H9 (cell line): ENCODE measurements around the gene STC2. TPM values are rescaled to one million over a fixed set of nuclear protein-coding genes. Genes with fewer than 3 reads are reported as not detected.

ENCODE experiments used
- DNase-seq: peaks from one replicate; pipeline ENCODE4 v3.0.0-alpha.2; 2017
- H2AFZ ChIP-seq: one replicate; pipeline ENCODE4 v1.6.1; 2013; ENCODE audit warnings: mild to moderate bottlenecking, low read length, control low read depth, moderate library complexity
- H2AK5ac ChIP-seq: 2 replicates; pipeline ENCODE4 v1.6.1; 2013; ENCODE audit warnings: low read length, control low read depth, mixed read lengths; ENCODE audit not compliant: insufficient read length
- H2BK120ac ChIP-seq: one replicate; pipeline ENCODE4 v1.6.1; 2013; ENCODE audit warnings: low read depth, mild to moderate bottlenecking, low read length, control low read depth, inconsistent platforms; ENCODE audit not compliant: poor library complexity, severe bottlenecking
- H2BK12ac ChIP-seq: 2 replicates; pipeline ENCODE4 v1.6.1; 2013; ENCODE audit warnings: low read length, control low read depth, mixed read lengths, low read depth; ENCODE audit not compliant: insufficient read length
- H2BK15ac ChIP-seq: 2 replicates; pipeline ENCODE4 v1.6.1; 2013; ENCODE audit warnings: low read depth, low read length, control low read depth
- H2BK20ac ChIP-seq: one replicate; pipeline ENCODE4 v1.6.1; 2013; ENCODE audit warnings: low read depth, mild to moderate bottlenecking, low read length, control low read depth, inconsistent platforms; ENCODE audit not compliant: poor library complexity, severe bottlenecking
- H2BK5ac ChIP-seq: 2 replicates; pipeline ENCODE4 v1.6.1; 2013; ENCODE audit warnings: low read length, control low read depth, mixed read lengths; ENCODE audit not compliant: insufficient read length
- H3K14ac ChIP-seq: 2 replicates; pipeline ENCODE4 v1.6.1; 2013; ENCODE audit warnings: low read length, control low read depth; ENCODE audit not compliant: insufficient read depth
- H3K18ac ChIP-seq: 2 replicates; pipeline ENCODE4 v1.6.1; 2013; ENCODE audit warnings: low read depth, mild to moderate bottlenecking, mixed read lengths, low read length, control low read depth; ENCODE audit not compliant: insufficient read length
- H3K23ac ChIP-seq: 2 replicates; pipeline ENCODE4 v1.6.1; 2013; ENCODE audit warnings: low read length, control low read depth, mixed read lengths, low read depth; ENCODE audit not compliant: insufficient read length
- H3K23me2 ChIP-seq: 2 replicates; pipeline ENCODE4 v1.6.1; 2013; ENCODE audit warnings: low read depth, mild to moderate bottlenecking, mixed read lengths, low read length, control low read depth; ENCODE audit not compliant: insufficient read length, poor library complexity, severe bottlenecking
- H3K27ac ChIP-seq: 2 replicates; pipeline ENCODE4 v1.5.1; 2013; ENCODE audit warnings: low read length, control low read depth, mixed read lengths, low read depth; ENCODE audit not compliant: insufficient read length
- H3K27me3 ChIP-seq: 2 replicates; pipeline ENCODE4 v1.6.1; 2013; ENCODE audit warnings: low read length, control low read depth, inconsistent platforms; ENCODE audit not compliant: insufficient read depth
- H3K4ac ChIP-seq: 2 replicates; pipeline ENCODE4 v1.6.1; 2013; ENCODE audit warnings: low read depth, mild to moderate bottlenecking, control low read depth, inconsistent platforms, low read length, moderate library complexity
- H3K4me1 ChIP-seq: 2 replicates; pipeline ENCODE4 v1.6.1; 2013; ENCODE audit warnings: low read length, control low read depth, inconsistent platforms; ENCODE audit not compliant: insufficient read depth
- H3K4me2 ChIP-seq: 2 replicates; pipeline ENCODE4 v1.6.1; 2013; ENCODE audit warnings: low read length, control low read depth, mixed read lengths; ENCODE audit not compliant: insufficient read length, insufficient read depth
- H3K56ac ChIP-seq: 2 replicates; pipeline ENCODE4 v1.6.1; 2013; ENCODE audit warnings: low read depth, mild to moderate bottlenecking, mixed read lengths, low read length, control low read depth; ENCODE audit not compliant: insufficient read length
- H3K79me1 ChIP-seq: 2 replicates; pipeline ENCODE4 v1.6.1; 2013; ENCODE audit warnings: low read depth, mild to moderate bottlenecking, moderate library complexity, low read length, control low read depth, inconsistent platforms; ENCODE audit not compliant: insufficient read depth, poor library complexity, severe bottlenecking
- H3K79me2 ChIP-seq: 2 replicates; pipeline ENCODE4 v1.6.1; 2013; ENCODE audit warnings: low read length, control low read depth, inconsistent platforms; ENCODE audit not compliant: insufficient read depth
- H3K9ac ChIP-seq: 2 replicates; pipeline ENCODE4 v1.6.1; 2013; ENCODE audit warnings: low read length, control low read depth, mixed read lengths; ENCODE audit not compliant: insufficient read length; ENCODE audit errors: extremely low read depth
- H3K9me3 ChIP-seq: one replicate; pipeline ENCODE4 v1.6.1; 2013; ENCODE audit warnings: low read depth, low read length, inconsistent platforms; ENCODE audit not compliant: control insufficient read depth
- H3T11ph ChIP-seq: one replicate; pipeline ENCODE4 v1.6.1; 2013; ENCODE audit warnings: mild to moderate bottlenecking, low read length, control low read depth, inconsistent platforms
- H4K20me1 ChIP-seq: one replicate; pipeline ENCODE4 v1.6.1; 2013; ENCODE audit not compliant: control insufficient read depth, insufficient read length, insufficient read depth
- H4K5ac ChIP-seq: 2 replicates; pipeline ENCODE4 v1.6.1; 2013; ENCODE audit warnings: low read depth, mild to moderate bottlenecking, mixed read lengths, low read length, control low read depth; ENCODE audit not compliant: insufficient read length
- H4K8ac ChIP-seq: replicated peaks from 2 replicates; pipeline ENCODE4 v1.6.1; 2013; ENCODE audit warnings: low read length, control low read depth, mixed read lengths, low read depth; ENCODE audit not compliant: insufficient read length
- H4K91ac ChIP-seq: 2 replicates; pipeline ENCODE4 v1.6.1; 2013; ENCODE audit warnings: low read depth, mild to moderate bottlenecking, moderate library complexity, mixed read lengths, low read length, control low read depth; ENCODE audit not compliant: insufficient read length
- H3K27ac Mint-ChIP-seq, 3 experiments: 2 replicates in 2 of 3; 3 replicates in 1 of 3; pipeline ENCODE4 v1.8.0; 2020 to 2021; ENCODE audit warnings: mixed read lengths in 3 of 3, mild to moderate bottlenecking in 1 of 3, moderate library complexity in 1 of 3
- H3K27me3 Mint-ChIP-seq: 2 replicates; pipeline ENCODE4 v1.8.0; 2021; ENCODE audit warnings: low read depth, mild to moderate bottlenecking, moderate library complexity, mixed read lengths
- H3K36me3 Mint-ChIP-seq, 3 experiments: 2 replicates in 2 of 3; 3 replicates in 1 of 3; pipeline ENCODE4 v1.8.0; 2020 to 2021; ENCODE audit warnings: low read depth in 3 of 3, mixed read lengths in 3 of 3; ENCODE audit not compliant: insufficient read depth in 1 of 3
- H3K4me1 Mint-ChIP-seq, 2 experiments: 2 replicates each; pipeline ENCODE4 v1.8.0; 2020; ENCODE audit warnings: mixed read lengths in 2 of 2
- H3K4me3 Mint-ChIP-seq, 2 experiments: 2 replicates in 1 of 2; 3 replicates in 1 of 2; pipeline ENCODE4 v1.8.0; 2020 to 2021; ENCODE audit warnings: mild to moderate bottlenecking in 2 of 2, mixed read lengths in 2 of 2, moderate library complexity in 1 of 2
- H3K9me3 Mint-ChIP-seq, 2 experiments: 2 replicates in 1 of 2; 3 replicates in 1 of 2; pipeline ENCODE4 v1.8.0; 2020; ENCODE audit warnings: mild to moderate bottlenecking in 2 of 2, mixed read lengths in 2 of 2, moderate library complexity in 1 of 2
- CTCF ChIP-seq: fragments of 200-600 bp; sonication (generic); conservative IDR thresholded peaks from 3 replicates; pipeline ENCODE4 v1.8.0; 2021; ENCODE audit warnings: antibody characterized with exemption, mild to moderate bottlenecking
- WGBS: extraction: QIAGEN DNeasy Blood & Tissue Kit; methylation state at CpG from one replicate; pipeline ENCODE4 v1.1.7; 2013; ENCODE audit warnings: missing lambda C conversion rate, low lambda C conversion rate, mixed read lengths; ENCODE audit not compliant: insufficient read length; ENCODE audit errors: extremely low coverage; 5-methylcytosine and 5-hydroxymethylcytosine counted together
- total RNA-seq: library from RNA; stranded (reverse); gene quantifications from 2 replicates; pipeline ENCODE4 v1.2.1, GENCODE V29; 2021

Gene STC2
- total RNA-seq, 1 experiment from 2014 or later, result 77.7 TPM

GRCh38 chr5:173317091-173317730, 11.0 kb downstream of the STC2 start:
- no peaks in the 10 kb centered on the region; the same call in none of the 2 replicates for H3K27me3 Mint-ChIP-seq
- no peak for TF ChIP-seq CTCF
- Histone ChIP-seq H2BK120ac (no peak overlapping the region), H4K91ac (no peak overlapping the region), H2BK12ac (no peak overlapping the region), H3K56ac (no peak overlapping the region), H3K23me2 (no peaks in the 10 kb centered on the region), H3K9me3 (no peaks in the 10 kb centered on the region), H3K27me3 (no peaks in the 10 kb centered on the region), H2AK5ac (no peak overlapping the region), H2BK15ac (no peak overlapping the region), H3K79me1 (no peaks in the 10 kb centered on the region), H4K8ac (no peak overlapping the region), H3K4ac (no peak overlapping the region), H3K27ac (no peak overlapping the region), H3K23ac (no peak overlapping the region), H2BK5ac (no peak overlapping the region), H3K18ac (no peak overlapping the region), H3K9ac (no peak overlapping the region), H3K14ac (no peak overlapping the region), H3K79me2 (no peaks in the 10 kb centered on the region), H4K5ac (no peak overlapping the region), H3K4me2 (no peak overlapping the region), H3K4me1 (no peaks in the 10 kb centered on the region; the same call in 1 of the 2 replicates), H2AFZ (no peak overlapping the region), H4K20me1 (no peaks in the 10 kb centered on the region), H2BK20ac (no peak overlapping the region), H3T11ph (no peak overlapping the region)
- peaks cover 41 to 68% (median 58%) of the 10 kb centered on the region in 3 experiments; a peak in 6 of 7 replicates for H3K36me3 Mint-ChIP-seq
- peaks cover 30 to 41% of the 10 kb centered on the region in 2 experiments for H3K4me1 Mint-ChIP-seq
- peak overlapping the region in 2 of 3 experiments; percentile 60 to 95; a peak in 3 of 7 replicates for H3K27ac Mint-ChIP-seq
- WGBS, result no CpG with 5 or more reads among the region's 23 CpGs
- DNase-seq, result no peak
- H3K9me3 Mint-ChIP-seq, result no peaks in the 10 kb centered on the region; a peak in 1 of 5 replicates
- no peak overlapping the region for H3K4me3 Mint-ChIP-seq
